Loucy (cell line): Measurements from ENCODE around the gene C3orf20.

Source experiments
- H2AFZ ChIP-seq: fragments of 200-600 bp; sonication (generic); 2 replicates; pipeline ENCODE4 v1.6.0; 2016; ENCODE audit warnings: antibody characterized with exemption, mild to moderate bottlenecking, low read length, moderate library complexity
- H3F3A ChIP-seq: fragments of 200-600 bp; 2 replicates; pipeline ENCODE4 v1.6.0; 2016; ENCODE audit warnings: antibody characterized with exemption, low read depth, mild to moderate bottlenecking
- H3K27me3 ChIP-seq: fragments of 200-600 bp; sonication (generic); 2 replicates; pipeline ENCODE4 v1.6.1; 2014; ENCODE audit warnings: low read length, mild to moderate bottlenecking; ENCODE audit not compliant: insufficient read depth, poor library complexity, severe bottlenecking
- H3K36me3 ChIP-seq: fragments of 200-600 bp; sonication (generic); 2 replicates; pipeline ENCODE4 v1.6.1; 2016; ENCODE audit warnings: low read length; ENCODE audit not compliant: insufficient read depth
- H3K4me1 ChIP-seq: fragments of 200-600 bp; sonication (generic); 2 replicates; pipeline ENCODE4 v1.5.1; 2014; ENCODE audit warnings: low read length, mild to moderate bottlenecking; ENCODE audit not compliant: insufficient read depth, poor library complexity, severe bottlenecking
- H3K4me2 ChIP-seq: fragments of 200-600 bp; sonication (generic); 2 replicates; pipeline ENCODE4 v1.6.0; 2014; ENCODE audit warnings: antibody characterized with exemption, low read length, low read depth, mild to moderate bottlenecking; ENCODE audit not compliant: poor library complexity, severe bottlenecking
- H3K4me3 ChIP-seq: fragments of 200-600 bp; sonication (generic); 2 replicates; pipeline ENCODE4 v1.5.1; 2014; ENCODE audit warnings: low read length, mild to moderate bottlenecking, mixed read lengths; ENCODE audit not compliant: poor library complexity, severe bottlenecking
- H3K79me2 ChIP-seq: fragments of 200-600 bp; sonication (generic); 2 replicates; pipeline ENCODE4 v1.6.1; 2014; ENCODE audit warnings: low read length; ENCODE audit not compliant: insufficient read depth
- H3K9ac ChIP-seq: fragments of 200-600 bp; sonication (generic); 2 replicates; pipeline ENCODE4 v1.6.0; 2014; ENCODE audit warnings: mild to moderate bottlenecking, low read depth, low read length, moderate library complexity; ENCODE audit not compliant: poor library complexity, severe bottlenecking
- H3K9me2 ChIP-seq: fragments of 200-600 bp; sonication (generic); replicated peaks from 2 replicates; pipeline ENCODE4 v1.6.1; 2016; ENCODE audit warnings: low read depth, low read length, mixed read lengths
- H3K9me3 ChIP-seq: fragments of 200-600 bp; sonication (generic); 2 replicates; pipeline ENCODE4 v1.6.1; 2014; ENCODE audit warnings: mild to moderate bottlenecking, antibody characterized with exemption, low read length, low read depth; ENCODE audit not compliant: insufficient read depth
- H4K20me1 ChIP-seq: fragments of 200-600 bp; sonication (generic); 2 replicates; pipeline ENCODE4 v1.6.0; 2014; ENCODE audit warnings: antibody characterized with exemption, low read length, mild to moderate bottlenecking; ENCODE audit not compliant: insufficient read depth, poor library complexity, severe bottlenecking
- CTCF ChIP-seq: fragments of 200-600 bp; sonication (generic); conservative IDR thresholded peaks from 2 replicates; pipeline ENCODE4 v1.5.1; 2014; ENCODE audit warnings: mild to moderate bottlenecking, antibody characterized with exemption, low read length
- EZH2phosphoT487 ChIP-seq: fragments of 200-600 bp; IDR thresholded peaks from 2 replicates; pipeline ENCODE4 v1.6.1; 2018; ENCODE audit warnings: antibody characterized with exemption, mild to moderate bottlenecking, moderate library complexity, borderline replicate concordance

Gene C3orf20

GRCh38 chr3:14631687-14632441 is 43.1 kb upstream of the C3orf20 start:
- Histone ChIP-seq H3K4me1 (no peaks in the 10 kb centered on the region), H3K4me2 (no peak overlapping the region), H3F3A (no peaks in the 10 kb centered on the region), H3K27me3 (peaks cover 3% of the 10 kb centered on the region), H3K79me2 (no peaks in the 10 kb centered on the region), H4K20me1 (no peaks in the 10 kb centered on the region), H3K4me3 (no peak overlapping the region), H3K36me3 (no peaks in the 10 kb centered on the region), H3K9me3 (no peaks in the 10 kb centered on the region), H3K9ac (no peak overlapping the region), H2AFZ (no peak overlapping the region), H3K9me2 (no peaks in the 10 kb centered on the region)
- TF ChIP-seq EZH2phosphoT487 (no peak), CTCF (no peak)

- no peaks in the 10 kb centered on the region for H4K20me1 ChIP-seq
- TF ChIP-seq EZH2phosphoT487 (no peak), CTCF (no peak)
- no peaks in the 10 kb centered on the region for H3K79me2 ChIP-seq
- no peaks in the 10 kb centered on the region for H3F3A ChIP-seq
- peaks cover 6% of the 10 kb centered on the region for H3K27me3 ChIP-seq
- H3K4me1 ChIP-seq = no peaks in the 10 kb centered on the region
- H3K9ac ChIP-seq = no peak overlapping the region
- H3K36me3 ChIP-seq = no peaks in the 10 kb centered on the region
- H3K9me3 ChIP-seq = no peaks in the 10 kb centered on the region
- H3K9me2 ChIP-seq = no peaks in the 10 kb centered on the region
- no peak overlapping the region for H2AFZ ChIP-seq
- H3K4me2 ChIP-seq = no peak overlapping the region
- no peak overlapping the region for H3K4me3 ChIP-seq
These were observed 42.5 kb upstream of the C3orf20 start for GRCh38 chr3:14632442-14632930.

DNA sequence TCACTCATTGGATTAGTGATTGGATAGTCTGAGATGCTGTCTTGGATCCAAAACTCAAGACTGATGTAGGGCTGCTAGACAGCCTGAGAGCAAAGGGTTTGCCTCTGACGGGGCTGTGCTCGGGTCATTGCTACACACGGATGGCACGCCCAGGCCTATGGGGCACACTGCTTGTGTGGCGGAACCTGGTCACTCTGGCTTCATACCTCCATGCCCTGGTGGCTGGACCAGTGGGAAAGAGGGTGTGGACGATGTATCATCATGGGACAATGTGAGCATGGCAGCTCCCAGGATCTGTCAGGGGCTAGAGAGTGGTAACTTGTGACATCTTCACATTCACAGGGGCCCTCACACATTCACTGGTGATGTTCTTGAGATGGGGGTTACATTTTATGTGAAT is 41.5 kb upstream of the C3orf20 start:
- Histone ChIP-seq H3K4me2 (no peak overlapping the region), H3K4me1 (no peaks in the 10 kb centered on the region), H3K9me2 (no peaks in the 10 kb centered on the region), H3K36me3 (no peaks in the 10 kb centered on the region), H3K9me3 (no peaks in the 10 kb centered on the region), H3F3A (no peaks in the 10 kb centered on the region), H3K79me2 (no peaks in the 10 kb centered on the region), H2AFZ (no peak overlapping the region), H4K20me1 (no peaks in the 10 kb centered on the region), H3K9ac (no peak overlapping the region), H3K4me3 (no peak overlapping the region), H3K27me3 (peaks cover 6% of the 10 kb centered on the region)
- TF ChIP-seq EZH2phosphoT487 (no peak), CTCF (no peak)
